Osteocyte (in vitro differentiated cells): Measurements from ENCODE around the gene SELL. TPM values are rescaled to one million over a fixed set of nuclear protein-coding genes. Genes with fewer than 3 reads are reported as not detected.
"Not testable (repeated sequence)": the region's sequence is repeated elsewhere in the genome, so short reads cannot be mapped to it uniquely, and the experiment has no call there.

Experiments used
- DNase-seq: peaks from one replicate; pipeline ENCODE4 v3.0.0; 2021; ENCODE audit warnings: mixed read lengths; ENCODE audit not compliant: unreplicated experiment; ENCODE audit errors: extremely low spot score
- H3K27ac Mint-ChIP-seq: one replicate; pipeline ENCODE4 v1.8.0; 2021; ENCODE audit warnings: mild to moderate bottlenecking, mixed read lengths; ENCODE audit not compliant: unreplicated experiment
- H3K27me3 Mint-ChIP-seq: one replicate; pipeline ENCODE4 v1.8.0; 2021; ENCODE audit warnings: mixed read lengths; ENCODE audit not compliant: unreplicated experiment
- H3K36me3 Mint-ChIP-seq: one replicate; pipeline ENCODE4 v1.8.0; 2021; ENCODE audit warnings: mixed read lengths; ENCODE audit not compliant: unreplicated experiment
- H3K4me1 Mint-ChIP-seq: one replicate; pipeline ENCODE4 v1.8.0; 2021; ENCODE audit warnings: mixed read lengths; ENCODE audit not compliant: unreplicated experiment
- H3K4me3 Mint-ChIP-seq: one replicate; pipeline ENCODE4 v1.8.0; 2021; ENCODE audit warnings: mild to moderate bottlenecking, moderate library complexity, mixed read lengths; ENCODE audit not compliant: unreplicated experiment
- H3K9me3 Mint-ChIP-seq: one replicate; pipeline ENCODE4 v1.8.0; 2021; ENCODE audit warnings: mixed read lengths; ENCODE audit not compliant: unreplicated experiment
- total RNA-seq: library from RNA; stranded (reverse); gene quantifications from 2 replicates; pipeline ENCODE4 v1.2.1, GENCODE V29; 2021
- TF ChIP-seq, protein P1 (sequence below): fragments of 200-600 bp; sonication (generic); IDR thresholded peaks from 2 replicates; pipeline ENCODE4 v1.5.0; 2021; ENCODE audit warnings: antibody characterized with exemption, mild to moderate bottlenecking, moderate library complexity

Gene SELL
- total RNA-seq, 1 donor from 2014 or later, result not detected

DNA sequence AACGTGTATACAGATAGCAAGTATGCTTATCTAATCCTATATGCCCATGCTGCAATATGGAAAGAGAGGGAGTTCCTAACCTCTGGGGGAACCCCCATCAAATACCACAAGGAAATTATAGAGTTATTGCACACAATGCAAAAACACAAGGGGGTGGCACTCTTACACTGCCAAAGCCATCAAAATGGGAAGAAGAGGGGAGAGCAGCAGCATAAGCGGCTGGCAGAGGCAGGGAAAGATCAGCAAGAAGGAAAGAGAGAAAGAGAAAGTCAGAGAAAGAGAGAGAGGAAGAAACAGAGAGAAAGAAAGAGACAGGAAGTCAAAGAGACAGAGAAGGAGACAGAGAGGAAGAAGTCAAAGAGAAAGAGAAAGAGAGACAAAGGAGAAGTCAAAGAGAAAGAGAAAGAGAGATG is 44.2 kb downstream of the SELL start:
- H3K9me3 Mint-ChIP-seq, DNase-seq, H3K27me3 Mint-ChIP-seq, H3K4me3 Mint-ChIP-seq, H3K4me1 Mint-ChIP-seq, H3K36me3 Mint-ChIP-seq, H3K27ac Mint-ChIP-seq: not testable (repeated sequence)

DNA sequence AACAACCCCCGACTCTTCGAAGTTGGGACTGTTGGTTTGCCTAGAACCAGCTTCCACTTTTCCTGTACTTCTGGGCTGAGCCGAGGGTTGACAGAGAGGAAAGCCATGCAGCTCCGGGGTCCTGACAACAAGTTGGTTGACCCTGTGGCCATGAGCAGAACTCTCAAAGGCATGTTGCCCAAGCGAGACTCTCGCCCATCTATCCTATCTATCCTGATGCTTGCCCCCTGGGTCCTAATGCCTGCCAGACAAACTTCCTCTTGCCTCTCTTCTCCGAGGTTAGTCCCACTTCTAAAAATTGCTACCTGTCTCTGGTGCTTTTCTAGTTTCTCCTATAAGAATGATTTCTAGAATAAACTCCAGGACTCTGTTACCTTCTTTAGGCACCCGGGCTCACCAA is 48.7 kb downstream of the SELL start:
- H3K4me3 Mint-ChIP-seq, H3K36me3 Mint-ChIP-seq, H3K27me3 Mint-ChIP-seq, DNase-seq, H3K9me3 Mint-ChIP-seq, H3K27ac Mint-ChIP-seq, H3K4me1 Mint-ChIP-seq: not testable (repeated sequence)

DNA sequence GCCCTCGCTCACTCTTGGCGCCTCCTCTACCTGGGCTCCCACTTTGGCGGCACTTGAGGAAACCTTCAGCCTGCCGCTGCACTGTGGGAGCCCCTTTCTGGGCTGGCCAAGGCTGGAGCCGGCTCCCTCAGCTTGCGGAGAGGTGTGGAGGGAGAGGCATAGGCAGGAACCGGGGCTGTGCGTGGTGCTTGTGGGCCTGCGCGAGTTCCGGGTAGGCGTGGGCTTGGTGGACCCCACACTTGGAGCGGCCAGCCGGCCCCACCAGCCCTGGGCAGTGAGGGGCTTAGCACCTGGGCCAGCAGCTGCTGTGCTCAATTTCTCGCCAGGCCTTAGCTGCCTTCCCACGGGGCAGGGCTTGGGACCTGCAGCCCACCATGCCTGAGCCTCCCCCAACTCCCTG is 50.4 kb downstream of the SELL start:
- not testable (repeated sequence) for DNase-seq, H3K4me1 Mint-ChIP-seq, H3K4me3 Mint-ChIP-seq, H3K27me3 Mint-ChIP-seq, H3K36me3 Mint-ChIP-seq, H3K27ac Mint-ChIP-seq, H3K9me3 Mint-ChIP-seq

DNA sequence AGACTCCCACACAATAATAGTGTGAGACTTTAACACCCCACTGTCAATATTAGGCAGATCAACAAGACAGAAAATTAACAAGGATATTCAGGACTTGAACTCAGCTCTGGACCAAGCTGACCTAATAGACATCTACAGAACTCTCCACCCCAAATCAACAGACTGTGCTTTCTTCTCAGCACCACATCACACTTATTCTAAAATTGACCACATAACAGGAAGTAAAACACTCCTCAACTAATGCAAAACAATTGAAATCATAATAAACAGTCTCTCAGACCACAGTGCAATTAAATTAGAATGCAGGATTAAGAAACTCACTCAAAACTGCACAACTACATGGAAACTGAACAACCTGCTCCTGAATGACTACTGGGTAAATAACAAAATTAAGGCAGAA is 52.6 kb downstream of the SELL start:
- H3K9me3 Mint-ChIP-seq, H3K36me3 Mint-ChIP-seq, DNase-seq, H3K4me3 Mint-ChIP-seq, H3K27me3 Mint-ChIP-seq, H3K27ac Mint-ChIP-seq, H3K4me1 Mint-ChIP-seq: not testable (repeated sequence)

DNA sequence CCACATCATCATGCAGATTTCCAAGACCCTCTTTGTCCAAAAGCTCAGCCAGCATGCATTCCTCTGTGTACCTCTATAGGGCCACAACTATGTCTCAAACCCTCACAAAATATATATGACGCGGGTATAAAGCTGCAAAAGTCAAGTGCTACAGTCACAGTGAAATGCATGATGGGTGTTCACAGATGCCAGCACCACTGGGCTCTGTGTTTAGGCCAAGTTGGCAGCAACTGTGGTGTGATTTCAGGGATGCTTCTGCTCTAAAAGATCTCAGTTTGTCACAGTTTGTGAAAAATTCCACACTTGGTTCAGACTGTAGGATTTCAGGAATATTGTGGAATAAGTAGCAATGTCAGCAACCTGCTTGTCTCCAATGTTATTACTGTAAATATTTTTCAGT is 57.5 kb downstream of the SELL start:
- Mint-ChIP-seq H3K36me3 (no peaks in the 10 kb centered on the region), H3K27me3 (peaks cover 7% of the 10 kb centered on the region), H3K4me1 (no peaks in the 10 kb centered on the region), H3K27ac (no peak overlapping the region), H3K4me3 (no peak overlapping the region), H3K9me3 (no peaks in the 10 kb centered on the region)
- DNase-seq, result no peak
- TF ChIP-seq, protein P1, sequence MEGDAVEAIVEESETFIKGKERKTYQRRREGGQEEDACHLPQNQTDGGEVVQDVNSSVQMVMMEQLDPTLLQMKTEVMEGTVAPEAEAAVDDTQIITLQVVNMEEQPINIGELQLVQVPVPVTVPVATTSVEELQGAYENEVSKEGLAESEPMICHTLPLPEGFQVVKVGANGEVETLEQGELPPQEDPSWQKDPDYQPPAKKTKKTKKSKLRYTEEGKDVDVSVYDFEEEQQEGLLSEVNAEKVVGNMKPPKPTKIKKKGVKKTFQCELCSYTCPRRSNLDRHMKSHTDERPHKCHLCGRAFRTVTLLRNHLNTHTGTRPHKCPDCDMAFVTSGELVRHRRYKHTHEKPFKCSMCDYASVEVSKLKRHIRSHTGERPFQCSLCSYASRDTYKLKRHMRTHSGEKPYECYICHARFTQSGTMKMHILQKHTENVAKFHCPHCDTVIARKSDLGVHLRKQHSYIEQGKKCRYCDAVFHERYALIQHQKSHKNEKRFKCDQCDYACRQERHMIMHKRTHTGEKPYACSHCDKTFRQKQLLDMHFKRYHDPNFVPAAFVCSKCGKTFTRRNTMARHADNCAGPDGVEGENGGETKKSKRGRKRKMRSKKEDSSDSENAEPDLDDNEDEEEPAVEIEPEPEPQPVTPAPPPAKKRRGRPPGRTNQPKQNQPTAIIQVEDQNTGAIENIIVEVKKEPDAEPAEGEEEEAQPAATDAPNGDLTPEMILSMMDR, result no peak

DNA sequence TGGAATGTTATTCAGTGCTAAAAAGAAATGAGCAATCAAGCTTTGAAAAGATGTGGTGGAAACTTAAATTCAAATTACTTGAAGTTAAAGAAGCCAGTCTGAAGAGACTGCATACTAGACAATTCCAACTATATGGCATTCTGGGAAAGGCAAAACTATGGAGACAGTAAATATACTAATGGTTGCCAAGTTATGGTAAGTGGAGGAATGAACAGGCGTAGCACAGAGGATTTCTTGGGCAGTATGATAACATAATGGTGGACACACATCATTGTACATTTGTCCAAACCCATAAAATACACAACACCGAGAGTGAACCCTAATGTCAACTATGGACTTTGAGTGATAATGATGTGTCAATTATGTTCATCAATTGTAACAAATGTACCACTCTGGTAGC is 60.4 kb downstream of the SELL start:
- peaks cover 16% of the 10 kb centered on the region for H3K27me3 Mint-ChIP-seq
- H3K36me3 Mint-ChIP-seq, result no peaks in the 10 kb centered on the region
- DNase-seq, result no peak
- TF ChIP-seq, protein P1, result no peak
- H3K27ac Mint-ChIP-seq, result no peak overlapping the region
- no peaks in the 10 kb centered on the region for H3K4me1 Mint-ChIP-seq
- no peak overlapping the region for H3K4me3 Mint-ChIP-seq
- no peaks in the 10 kb centered on the region for H3K9me3 Mint-ChIP-seq

DNA sequence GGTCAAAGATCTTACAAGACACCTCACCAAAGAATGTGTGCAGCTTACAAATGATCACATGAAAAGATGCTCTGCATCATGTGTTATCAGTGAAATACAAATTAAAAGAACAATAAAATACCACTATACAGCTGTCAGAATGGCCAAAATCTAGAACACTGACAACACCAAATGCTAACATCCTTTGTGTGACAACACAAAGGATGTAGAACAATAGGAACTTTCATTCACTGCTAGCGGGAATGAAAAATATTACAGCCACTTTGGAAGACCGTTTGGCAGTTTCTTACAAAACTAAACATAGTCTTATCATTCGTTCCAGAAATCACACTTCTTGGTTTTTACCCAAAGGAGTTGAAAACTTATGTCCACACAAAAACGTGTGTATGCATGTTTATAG is 60.9 kb downstream of the SELL start:
- no peak for DNase-seq
- H3K36me3 Mint-ChIP-seq, result no peaks in the 10 kb centered on the region
- no peaks in the 10 kb centered on the region for H3K4me1 Mint-ChIP-seq
- no peak overlapping the region for H3K27ac Mint-ChIP-seq
- H3K4me3 Mint-ChIP-seq, result no peak overlapping the region
- H3K27me3 Mint-ChIP-seq, result peaks cover 16% of the 10 kb centered on the region
- no peaks in the 10 kb centered on the region for H3K9me3 Mint-ChIP-seq
- TF ChIP-seq, protein P1, result no peak
